Heart left ventricle (tissue), 16 donors: ENCODE measurements around the gene MRPL1. TPM values are rescaled to one million over a fixed set of nuclear protein-coding genes. Genes with fewer than 3 reads are reported as not detected.

Experiments
- ATAC-seq, 4 donors: fragments of 200-7000 bp; cut with Tn5 transposase; one replicate each; pipeline ENCODE4 v1.9.1; 2020 to 2022; ENCODE audit warnings: moderate library complexity in 4 of 4, mild to moderate bottlenecking in 3 of 4, moderate number of reproducible peaks in 1 of 4
- DNase-seq, 5 donors: peaks; one replicate each; pipeline ENCODE4 v3.0.0-alpha.2; 2020
- H3K27ac ChIP-seq, 12 donors: fragments of 200-600 bp; sonication (generic) in 4 of 12; one replicate each; pipeline versions ENCODE4 v1.5.0 to v1.8.0; 2016 to 2022; ENCODE audit warnings: mild to moderate bottlenecking in 2 of 12
- H3K27me3 ChIP-seq, 9 donors: fragments of 200-600 bp; sonication (generic) in 2 of 9; one replicate each; pipeline versions ENCODE4 v1.5.1 to v1.8.0; 2016 to 2022; ENCODE audit warnings: mild to moderate bottlenecking in 3 of 9
- H3K36me3 ChIP-seq, 9 donors: fragments of 200-600 bp; sonication (generic) in 2 of 9; one replicate each; pipeline versions ENCODE4 v1.5.0 to v1.8.0; 2018 to 2022; ENCODE audit warnings: mild to moderate bottlenecking in 2 of 9
- H3K4me1 ChIP-seq, 12 donors: fragments of 200-600 bp; sonication (generic) in 4 of 12; one replicate each; pipeline versions ENCODE4 v1.5.0 to v1.8.0; 2016 to 2022; ENCODE audit warnings: mild to moderate bottlenecking in 3 of 12
- H3K4me3 ChIP-seq, 12 donors: fragments of 200-600 bp; sonication (generic) in 4 of 12; one replicate each; pipeline versions ENCODE4 v1.5.0 to v1.8.0; 2017 to 2022; ENCODE audit warnings: mild to moderate bottlenecking in 9 of 12, moderate library complexity in 4 of 12
- H3K9me3 ChIP-seq, 12 donors: fragments of 200-600 bp; sonication (generic) in 4 of 12; one replicate each; pipeline versions ENCODE4 v1.5.0 to v1.8.0; 2016 to 2022; ENCODE audit warnings: mild to moderate bottlenecking in 1 of 12
- POLR2A ChIP-seq, 2 donors: fragments of 450-650 bp; IDR thresholded peaks; one replicate each; pipeline ENCODE4 v1.6.1; 2017; ENCODE audit warnings: antibody characterized with exemption in 2 of 2, mild to moderate bottlenecking in 2 of 2, moderate library complexity in 2 of 2
- WGBS, 4 donors: extraction: QIAGEN DNeasy Blood & Tissue Kit in 2 of 4; methylation state at CpG; one replicate each; pipeline versions ENCODE4 v1.1.5 to v1.1.7; 2013 to 2018; 5-methylcytosine and 5-hydroxymethylcytosine counted together
- intact Hi-C, 10 donors: fragments of 100-400 bp; cut with DNase I; formaldehyde crosslinking; loops; one replicate each; pipeline versions ENCODE4 v1.11.1 to v1.14.2; 2022
- polyA plus RNA-seq, 2 donors: library from polyadenylated mRNA; stranded (reverse); fragments of 200-250 nt; gene quantifications; one replicate each; pipeline ENCODE4 v1.2.3, GENCODE V29; 2013
- total RNA-seq, 9 donors: library from RNA; depleted of rRNA in 2 of 9; stranded (reverse); fragments of >200 nt in 2 of 9; fragmentation: NEBNext Ultra II Directional in 3 of 9; extraction: Animal tissue kit (Norgen Biotek cat#: 25700) in 3 of 9; gene quantifications; one replicate each; pipeline versions ENCODE4 v1.1.0 to v1.2.4, GENCODE V29; 2016 to 2023
- TF ChIP-seq, protein P1 (sequence below), 12 donors: fragments of 200-600 bp; sonication (generic) in 4 of 12; IDR thresholded peaks; one replicate each; pipeline versions ENCODE4 v1.5.0 to v1.8.0; 2018 to 2022; ENCODE audit warnings: antibody characterized with exemption in 12 of 12, mild to moderate bottlenecking in 5 of 12
- donor health status: ischemic (EF 13 %, LVEDD 7.1; RV severe dilation, severe dysfunction).
- donor health status: healthy with polysubstance abuse.
- donor health status: DM: no; HTN: yes; CAD: no.
- donor health status: DM: no; HTN: no; CAD: no.
- donor health status: ischemic (EF 25% LVEDD 6.9; RV normal size, moderate dysfunction).
- donor health status: ischemic (EF 25% LVEDD 5.7; RV mildly dilated, moderate dysfunction).
- donor health status: healthy.
- donor health status: DM: yes; HTN: yes; CAD: no.
- donor health status: ischemic (EF 35%, LVEDD 5.7; RV mildly dilated, moderate dysfunction).
- donor health status: nonischemic (EF 11% LVEDD 7.7; RV severe dilation, severe dysfunction).
- donor health status: DM: yes; HTN: yes; CAD: no.
- donor health status: PGD.
- donor health status: ischemic (EF 29% LVEDD 5.4; RV normal size, mild dysfunction).
- donor health status: nonischemic (EF 23%, LVEDD 6.1; RV moderate dilation, normal function).

Gene MRPL1
- total and polyA plus RNA-seq, 11 donors, result 26.9 to 69.4 (median 40.2) TPM

DNA sequence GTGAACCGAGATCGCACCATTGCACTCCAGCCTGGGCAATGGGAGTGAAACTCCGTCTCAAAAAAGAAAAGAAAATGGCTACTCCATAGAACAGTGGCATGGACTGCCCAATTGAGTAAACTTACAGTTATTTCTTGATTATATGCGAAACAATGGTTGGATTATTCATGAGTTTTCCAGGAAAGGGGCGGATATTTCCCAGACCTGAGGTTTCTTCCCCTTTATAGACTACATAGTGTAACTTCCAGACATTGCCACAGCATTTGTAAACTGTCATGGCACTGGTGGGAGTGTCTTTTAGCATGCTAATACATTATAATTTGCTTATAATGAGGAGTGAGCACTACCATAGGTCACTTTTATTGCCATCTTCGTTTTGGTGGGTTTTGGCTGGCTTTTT is 14.1 kb upstream of the MRPL1 start:
- H3K4me3 ChIP-seq, result no peak overlapping the region
- H3K9me3 ChIP-seq, result no peaks in the 10 kb centered on the region
- intact Hi-C loops, result no loop called here
- peaks cover 0 to 9% (median 0%) of the 10 kb centered on the region in 12 donors for H3K4me1 ChIP-seq
- WGBS, 4 donors, result 92 to 97% (median 95%) methylated on average over 6 of the region's 6 CpGs
- no peak for ATAC-seq
- no peaks in the 10 kb centered on the region for H3K36me3 ChIP-seq
- no peaks in the 10 kb centered on the region for H3K27me3 ChIP-seq
- no peak overlapping the region for H3K27ac ChIP-seq
- no peak for TF ChIP-seq POLR2A (IDR thresholded peaks at IDR 0.05)
- TF ChIP-seq, protein P1, sequence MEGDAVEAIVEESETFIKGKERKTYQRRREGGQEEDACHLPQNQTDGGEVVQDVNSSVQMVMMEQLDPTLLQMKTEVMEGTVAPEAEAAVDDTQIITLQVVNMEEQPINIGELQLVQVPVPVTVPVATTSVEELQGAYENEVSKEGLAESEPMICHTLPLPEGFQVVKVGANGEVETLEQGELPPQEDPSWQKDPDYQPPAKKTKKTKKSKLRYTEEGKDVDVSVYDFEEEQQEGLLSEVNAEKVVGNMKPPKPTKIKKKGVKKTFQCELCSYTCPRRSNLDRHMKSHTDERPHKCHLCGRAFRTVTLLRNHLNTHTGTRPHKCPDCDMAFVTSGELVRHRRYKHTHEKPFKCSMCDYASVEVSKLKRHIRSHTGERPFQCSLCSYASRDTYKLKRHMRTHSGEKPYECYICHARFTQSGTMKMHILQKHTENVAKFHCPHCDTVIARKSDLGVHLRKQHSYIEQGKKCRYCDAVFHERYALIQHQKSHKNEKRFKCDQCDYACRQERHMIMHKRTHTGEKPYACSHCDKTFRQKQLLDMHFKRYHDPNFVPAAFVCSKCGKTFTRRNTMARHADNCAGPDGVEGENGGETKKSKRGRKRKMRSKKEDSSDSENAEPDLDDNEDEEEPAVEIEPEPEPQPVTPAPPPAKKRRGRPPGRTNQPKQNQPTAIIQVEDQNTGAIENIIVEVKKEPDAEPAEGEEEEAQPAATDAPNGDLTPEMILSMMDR (IDR thresholded peaks at IDR 0.05), result no peak
- DNase-seq, result no peak

DNA sequence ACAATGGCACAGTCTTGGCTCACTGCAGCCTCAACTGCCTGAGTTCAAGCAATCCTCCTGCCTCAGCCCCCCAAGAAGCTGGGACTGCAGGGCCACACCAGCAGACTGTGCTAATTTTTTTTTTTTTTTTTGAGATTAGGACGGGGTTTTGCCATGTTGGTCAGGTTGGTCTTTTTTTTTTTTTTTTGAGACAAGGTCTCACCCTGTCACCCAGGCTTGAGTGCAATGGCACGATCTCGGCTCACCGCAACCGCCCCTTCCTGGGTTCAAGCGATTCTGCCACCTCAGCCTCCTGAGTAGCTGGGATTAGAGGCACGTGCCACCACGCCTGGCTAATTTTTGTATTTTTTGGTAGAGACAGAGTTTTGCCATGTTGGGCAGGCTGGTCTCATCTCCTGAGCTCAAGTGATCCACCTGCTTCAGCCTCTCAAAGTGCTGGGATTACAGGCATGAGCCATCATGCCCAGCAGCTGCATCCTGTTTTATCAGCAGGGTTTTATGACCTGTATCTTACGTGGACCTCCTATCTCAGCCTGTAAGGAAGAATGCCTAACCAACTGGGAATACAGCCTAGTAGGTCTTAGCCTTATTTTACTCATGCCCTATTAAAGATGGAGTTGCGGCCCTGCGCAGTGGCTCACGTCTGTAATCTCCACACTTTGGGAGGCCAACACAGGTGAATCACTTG is 13.2 kb upstream of the MRPL1 start:
- no peak for DNase-seq
- no peak for ATAC-seq
- TF ChIP-seq POLR2A (IDR thresholded peaks at IDR 0.05), result no peak
- TF ChIP-seq, protein P1 (IDR thresholded peaks at IDR 0.05), result no peak
- H3K27me3 ChIP-seq, result no peaks in the 10 kb centered on the region
- H3K9me3 ChIP-seq, result no peaks in the 10 kb centered on the region
- no peak overlapping the region for H3K27ac ChIP-seq
- H3K4me3 ChIP-seq, result no peak overlapping the region
- no peaks in the 10 kb centered on the region for H3K36me3 ChIP-seq
- 90 to 91% (median 91%) methylated on average over 12 of the region's 12 CpGs for WGBS, 4 donors
- H3K4me1 ChIP-seq, result peaks cover 0 to 17% (median 5%) of the 10 kb centered on the region in 12 donors
- intact Hi-C loops, result no loop called here

DNA sequence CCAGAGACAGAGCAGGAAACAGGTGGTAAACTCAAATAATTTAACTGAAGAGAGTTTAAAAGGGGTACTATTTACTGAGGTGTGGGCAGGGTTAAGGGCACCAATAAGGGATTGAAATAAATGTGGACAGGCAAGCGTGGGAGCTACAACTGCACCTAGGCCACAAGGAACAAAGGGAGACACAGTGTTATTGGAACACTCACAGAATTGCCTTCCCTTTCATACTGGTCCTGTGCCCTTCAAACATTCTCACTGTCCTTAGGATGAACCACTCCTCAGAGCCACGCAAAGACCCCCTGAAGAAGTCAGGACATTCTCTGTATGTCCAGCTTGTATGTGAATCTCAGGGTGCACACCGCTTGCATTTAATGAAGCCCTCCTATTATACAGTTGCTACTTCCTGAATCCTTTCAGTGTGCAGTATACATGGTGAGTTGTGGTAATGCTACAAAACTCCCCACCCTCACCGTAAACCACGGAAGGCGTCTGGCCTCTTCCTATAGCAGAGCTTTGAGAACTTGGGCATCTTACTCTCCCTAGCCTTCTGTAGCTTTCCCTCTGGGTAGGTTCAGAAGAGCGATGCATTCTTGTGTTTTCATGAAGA is 9.6 kb upstream of the MRPL1 start:
- Histone ChIP-seq H3K4me1 (peaks cover 0 to 40% (median 11%) of the 10 kb centered on the region in 12 donors), H3K27ac (peak overlapping the region in 11 of 12 donors; percentile 16 to 90 (median 79))
- peak in 2 of 4 donors; percentile 16 to 45 for ATAC-seq

DNA sequence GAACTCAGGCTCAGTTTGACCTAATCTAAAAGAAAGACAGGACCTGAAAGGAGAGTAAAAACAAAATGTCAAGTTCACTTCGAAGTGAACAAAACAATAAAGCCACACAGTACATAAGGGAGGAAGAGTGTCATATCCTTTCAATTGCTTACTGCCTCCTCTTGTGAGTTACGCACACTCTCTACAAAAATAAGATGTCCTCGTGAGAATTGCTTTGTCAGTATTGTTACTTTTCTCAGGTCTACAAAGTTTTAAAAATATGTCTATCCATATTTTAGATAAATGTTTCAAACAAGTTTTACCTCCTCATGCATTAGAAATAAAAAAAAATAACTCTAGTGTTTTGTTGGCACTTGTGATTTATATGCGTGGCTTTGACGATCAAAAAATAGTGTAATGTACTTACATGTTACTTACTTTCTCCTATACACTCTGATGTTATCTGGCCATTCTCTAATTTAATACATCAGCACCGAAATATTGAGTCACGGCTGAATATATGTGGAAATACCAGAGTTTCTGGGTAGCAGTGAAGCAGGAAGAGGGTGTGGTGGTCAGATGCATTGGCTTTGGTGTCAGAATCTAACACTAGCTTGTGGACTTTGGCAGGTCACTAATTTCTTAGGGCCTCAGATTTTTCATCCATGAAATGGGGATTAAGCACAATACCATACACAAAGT is 8.1 kb upstream of the MRPL1 start:
- DNase-seq (no peak), ATAC-seq (peak; percentile 46 to 93 (median 74))
- Histone ChIP-seq H3K9me3 (no peaks in the 10 kb centered on the region), H3K27me3 (no peaks in the 10 kb centered on the region), H3K27ac (peak overlapping the region; percentile 3 to 90 (median 78)), H3K4me3 (peak overlapping the region in 3 of 12 donors; percentile 2 to 12 (median 7)), H3K4me1 (peaks cover 0 to 40% (median 11%) of the 10 kb centered on the region in 12 donors), H3K36me3 (no peaks in the 10 kb centered on the region)
- intact Hi-C loops, result loop anchor here in 3 of 10 donors (2.0 to 5.0 kb wide), 3 partner anchors 34 to 68 kb away; partner anchors contain the start of gene CNOT6L (in 1 of the 3)
- TF ChIP-seq POLR2A (IDR thresholded peaks at IDR 0.05), result no peak
- TF ChIP-seq, protein P1 (IDR thresholded peaks at IDR 0.05), result no peak
- WGBS, 4 donors, result 56 to 61% (median 59%) methylated on average over 7 of the region's 7 CpGs

More for the DNA sequence above, 9.6 kb upstream of the MRPL1 start:
- no peak for TF ChIP-seq POLR2A (IDR thresholded peaks at IDR 0.05)
- 58 to 73% (median 70%) methylated on average over 7 of the region's 7 CpGs for WGBS, 4 donors
- DNase-seq, result no peak
- Histone ChIP-seq H3K4me3 (no peak overlapping the region), H3K27me3 (no peaks in the 10 kb centered on the region), H3K36me3 (no peaks in the 10 kb centered on the region), H3K9me3 (no peaks in the 10 kb centered on the region)
- intact Hi-C loops, result no loop called here
